Activated CD4-positive, alpha-beta T cell treated with anti-CD3 and anti-CD28 coated beads, Interleukin-2, amount 50 U/mL, for 1 hour (primary cell): ENCODE results near the gene PDZK1IP1.
"Not testable (repeated sequence)": the region's sequence is repeated elsewhere in the genome, so short reads cannot be mapped to it uniquely, and the experiment has no call there.

ENCODE experiments used
- DNase-seq: peaks from one replicate; pipeline ENCODE4 v3.0.0-alpha.2; 2020

The PDZK1IP1 gene

GRCh38 chr1:47179988-47180563 is 9.8 kb downstream of the PDZK1IP1 start:
- DNase-seq: no peak

GRCh38 chr1:47179017-47179987 is 10.5 kb downstream of the PDZK1IP1 start:
- DNase-seq: peak; percentile 64

GRCh38 chr1:47178654-47179016 is 11.2 kb downstream of the PDZK1IP1 start:
- no peak for DNase-seq

- DNase-seq: no peak
Observed at GRCh38 chr1:47178020-47178419, 11.8 kb downstream of the PDZK1IP1 start.

- DNase-seq: peak; percentile 39
Observed at GRCh38 chr1:47175227-47175934, 14.5 kb downstream of the PDZK1IP1 start.

- no peak for DNase-seq
Observed at GRCh38 chr1:47174656-47175020, 15.2 kb downstream of the PDZK1IP1 start.

GRCh38 chr1:47172782-47173181 is 17.1 kb downstream of the PDZK1IP1 start:
- no peak for DNase-seq

- no peak for DNase-seq
Observed at GRCh38 chr1:47164552-47164951, 25.3 kb downstream of the PDZK1IP1 start.

- DNase-seq: no peak
Observed at GRCh38 chr1:47161298-47162040, 28.4 kb downstream of the PDZK1IP1 start.

- no peak for DNase-seq
Observed at GRCh38 chr1:47160716-47161115, 29.1 kb downstream of the PDZK1IP1 start.

GRCh38 chr1:47157957-47158356 is 31.9 kb downstream of the PDZK1IP1 start:
- DNase-seq: not testable (repeated sequence)

- not testable (repeated sequence) for DNase-seq
Observed at GRCh38 chr1:47156457-47156856, 33.4 kb downstream of the PDZK1IP1 start.

- not testable (repeated sequence) for DNase-seq
Observed at GRCh38 chr1:47149162-47149561, 40.7 kb downstream of the PDZK1IP1 start.

- no peak for DNase-seq
Observed at GRCh38 chr1:47147047-47147785, 42.6 kb downstream of the PDZK1IP1 start.

GRCh38 chr1:47146495-47146894 is 43.3 kb downstream of the PDZK1IP1 start:
- not testable (repeated sequence) for DNase-seq

- DNase-seq: not testable (repeated sequence)
Observed at GRCh38 chr1:47143654-47144053, 46.2 kb downstream of the PDZK1IP1 start.

GRCh38 chr1:47140358-47140757 is 49.5 kb downstream of the PDZK1IP1 start:
- not testable (repeated sequence) for DNase-seq

GRCh38 chr1:47137925-47138615 is 51.8 kb downstream of the PDZK1IP1 start:
- DNase-seq: no peak

GRCh38 chr1:47137198-47137597 is 52.6 kb downstream of the PDZK1IP1 start, which contains the start of gene CYP4A22:
Gene CYP4A22 (plus strand): TSS chr1:47137441. CDS start chr1:47137486, 45 bp downstream.
- DNase-seq: no peak
